Astrocyte (in vitro differentiated cells and primary cell): Measurements from ENCODE around the gene RASGRP2. TPM values are rescaled to one million over a fixed set of nuclear protein-coding genes. Genes with fewer than 3 reads are reported as not detected.
A peak's percentile ranks its signal among the peaks of the same experiment; 100 is the strongest.

ENCODE experiments used
- DNase-seq: peaks from one replicate; pipeline ENCODE4 v3.0.0-alpha.2; 2010; ENCODE audit warnings: low read depth
- FAIRE-seq: peaks from 2 replicates; lab custom pipeline; 2011; peaks lifted over from hg19 to GRCh38; lab: Jason Lieb, UNC
- H2AFZ ChIP-seq: 2 replicates; pipeline ENCODE4 v1.6.0; 2012; ENCODE audit warnings: low read depth, low read length, inconsistent platforms
- H3K27ac ChIP-seq: 2 replicates; pipeline ENCODE4 v1.5.1; 2011; ENCODE audit warnings: low read depth, low read length, inconsistent platforms
- H3K27me3 ChIP-seq: 2 replicates; pipeline ENCODE4 v1.6.0; 2011; ENCODE audit warnings: low read length, inconsistent platforms; ENCODE audit not compliant: insufficient read depth
- H3K36me3 ChIP-seq: 2 replicates; pipeline ENCODE4 v1.5.1; 2011; ENCODE audit warnings: low read length, inconsistent platforms; ENCODE audit not compliant: insufficient read depth
- H3K4me1 ChIP-seq: 2 replicates; pipeline ENCODE4 v1.5.1; 2011; ENCODE audit warnings: low read length, inconsistent platforms; ENCODE audit not compliant: insufficient read depth
- H3K4me2 ChIP-seq: 2 replicates; pipeline ENCODE4 v1.6.0; 2012; ENCODE audit warnings: low read length, inconsistent platforms
- H3K4me3 ChIP-seq: 2 replicates; pipeline ENCODE4 v1.5.1; 2011; ENCODE audit warnings: low read depth, mild to moderate bottlenecking, low read length, inconsistent platforms; ENCODE audit not compliant: insufficient read depth
- H3K79me2 ChIP-seq: 2 replicates; pipeline ENCODE4 v1.6.0; 2012; ENCODE audit warnings: mild to moderate bottlenecking, low read length, inconsistent platforms; ENCODE audit not compliant: insufficient read depth
- H3K9ac ChIP-seq: 2 replicates; pipeline ENCODE4 v1.6.0; 2012; ENCODE audit warnings: mild to moderate bottlenecking, low read length, inconsistent platforms
- H3K9me3 ChIP-seq: 2 replicates; pipeline ENCODE4 v1.5.1; 2012; ENCODE audit warnings: low read depth, mild to moderate bottlenecking, low read length, inconsistent platforms; ENCODE audit not compliant: insufficient read depth
- H4K20me1 ChIP-seq: 2 replicates; pipeline ENCODE4 v1.6.0; 2012; ENCODE audit warnings: low read length, inconsistent platforms; ENCODE audit not compliant: insufficient read depth
- H3K27ac Mint-ChIP-seq: one replicate; pipeline ENCODE4 v1.8.0; 2021; ENCODE audit warnings: mild to moderate bottlenecking, mixed read lengths; ENCODE audit not compliant: unreplicated experiment
- H3K27me3 Mint-ChIP-seq: one replicate; pipeline ENCODE4 v1.8.0; 2021; ENCODE audit warnings: low read depth, mixed read lengths; ENCODE audit not compliant: unreplicated experiment
- H3K36me3 Mint-ChIP-seq: one replicate; pipeline ENCODE4 v1.8.0; 2021; ENCODE audit warnings: low read depth, mixed read lengths; ENCODE audit not compliant: unreplicated experiment
- H3K4me1 Mint-ChIP-seq: one replicate; pipeline ENCODE4 v1.8.0; 2021; ENCODE audit warnings: low read depth, mixed read lengths; ENCODE audit not compliant: unreplicated experiment
- H3K4me3 Mint-ChIP-seq: one replicate; pipeline ENCODE4 v1.8.0; 2021; ENCODE audit warnings: mild to moderate bottlenecking, moderate library complexity, mixed read lengths; ENCODE audit not compliant: unreplicated experiment
- H3K9me3 Mint-ChIP-seq: one replicate; pipeline ENCODE4 v1.8.0; 2021; ENCODE audit warnings: mild to moderate bottlenecking, mixed read lengths; ENCODE audit not compliant: unreplicated experiment
- EZH2 ChIP-seq: IDR thresholded peaks from 2 replicates; pipeline ENCODE4 v1.6.1; 2012; ENCODE audit warnings: mild to moderate bottlenecking, low read length, inconsistent platforms; ENCODE audit not compliant: insufficient read depth
- total RNA-seq: library from RNA; stranded (reverse); gene quantifications from 2 replicates; pipeline ENCODE4 v1.2.1, GENCODE V29; 2021
- TF ChIP-seq, protein P1 (sequence below): IDR thresholded peaks from 2 replicates; pipeline ENCODE4 v1.5.1; 2011; ENCODE audit warnings: low read depth, mild to moderate bottlenecking, inconsistent platforms, low read length, moderate library complexity; ENCODE audit not compliant: insufficient read depth

Gene RASGRP2
- total RNA-seq, 1 donor from 2014 or later, result 3.9 TPM

DNA sequence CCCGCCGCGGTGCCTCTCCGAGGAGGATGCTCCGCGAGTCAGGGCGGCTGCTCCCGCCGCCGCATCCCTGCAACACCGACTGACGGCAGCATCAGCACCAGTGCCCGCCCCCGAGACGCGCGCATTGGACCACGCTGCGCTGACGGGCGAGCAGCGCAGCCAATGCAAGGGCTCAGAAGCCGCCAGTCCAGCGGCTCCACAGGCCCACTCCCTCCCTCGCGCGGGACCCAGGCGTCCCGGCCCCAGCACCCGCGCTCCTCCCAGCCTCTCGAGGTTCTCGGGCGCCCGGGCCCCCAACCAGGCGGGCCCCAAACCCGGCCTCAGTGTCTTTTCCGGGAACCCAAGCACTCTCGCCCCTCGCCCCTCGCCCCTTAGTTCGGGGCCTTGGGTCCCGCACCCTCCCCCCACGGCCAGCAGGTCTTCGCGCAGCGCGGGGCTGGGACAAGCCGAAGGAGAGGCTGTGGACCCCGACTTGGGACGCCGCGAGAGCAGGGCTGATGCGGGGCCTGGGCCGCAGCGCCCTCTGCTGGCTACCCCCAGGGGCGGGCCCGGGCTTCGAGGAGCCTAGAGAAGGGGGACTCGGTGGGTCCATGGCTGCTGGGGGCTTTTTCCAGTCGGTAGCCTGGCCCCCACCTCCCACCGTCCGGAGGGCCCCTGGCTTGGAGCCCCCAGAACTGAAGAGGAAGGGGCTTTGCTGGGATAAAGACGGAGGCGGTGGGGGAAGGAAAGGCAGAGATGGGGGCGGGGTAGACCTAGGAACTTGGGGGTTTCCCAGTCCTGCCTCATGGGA lies 20.6 kb downstream of the RASGRP2 start, which contains the start of gene NRXN2:
Gene NRXN2 (minus strand): TSS at position 81 of the 790 bp plus-strand sequence. CDS start 9,498 bp downstream, outside the sequence.
- Histone ChIP-seq H3K4me2 (peak within 1 kb of the TSS; percentile 94), H3K79me2 (no peaks in the 10 kb centered on the region), H3K27me3 (peaks cover 37% of the 10 kb centered on the region), H4K20me1 (no peaks in the 10 kb centered on the region), H3K4me3 (peak within 1 kb of the TSS; percentile 51), H3K36me3 (no peaks in the 10 kb centered on the region), H3K27ac (no peak within 1 kb of the TSS), H3K9ac (peak within 1 kb of the TSS; percentile 75), H3K4me1 (peaks cover 3% of the 10 kb centered on the region), H2AFZ (peak within 1 kb of the TSS; percentile 85), H3K9me3 (no peaks in the 10 kb centered on the region)
- Mint-ChIP-seq H3K4me3 (peak within 1 kb of the TSS; percentile 72), H3K27me3 (peaks cover 65% of the 10 kb centered on the region), H3K4me1 (no peaks in the 10 kb centered on the region), H3K27ac (no peak within 1 kb of the TSS), H3K9me3 (no peaks in the 10 kb centered on the region), H3K36me3 (no peaks in the 10 kb centered on the region)
- FAIRE-seq (no peak), DNase-seq (peak; percentile 53)
- TF ChIP-seq EZH2, result no peak
- TF ChIP-seq, protein P1, sequence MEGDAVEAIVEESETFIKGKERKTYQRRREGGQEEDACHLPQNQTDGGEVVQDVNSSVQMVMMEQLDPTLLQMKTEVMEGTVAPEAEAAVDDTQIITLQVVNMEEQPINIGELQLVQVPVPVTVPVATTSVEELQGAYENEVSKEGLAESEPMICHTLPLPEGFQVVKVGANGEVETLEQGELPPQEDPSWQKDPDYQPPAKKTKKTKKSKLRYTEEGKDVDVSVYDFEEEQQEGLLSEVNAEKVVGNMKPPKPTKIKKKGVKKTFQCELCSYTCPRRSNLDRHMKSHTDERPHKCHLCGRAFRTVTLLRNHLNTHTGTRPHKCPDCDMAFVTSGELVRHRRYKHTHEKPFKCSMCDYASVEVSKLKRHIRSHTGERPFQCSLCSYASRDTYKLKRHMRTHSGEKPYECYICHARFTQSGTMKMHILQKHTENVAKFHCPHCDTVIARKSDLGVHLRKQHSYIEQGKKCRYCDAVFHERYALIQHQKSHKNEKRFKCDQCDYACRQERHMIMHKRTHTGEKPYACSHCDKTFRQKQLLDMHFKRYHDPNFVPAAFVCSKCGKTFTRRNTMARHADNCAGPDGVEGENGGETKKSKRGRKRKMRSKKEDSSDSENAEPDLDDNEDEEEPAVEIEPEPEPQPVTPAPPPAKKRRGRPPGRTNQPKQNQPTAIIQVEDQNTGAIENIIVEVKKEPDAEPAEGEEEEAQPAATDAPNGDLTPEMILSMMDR, result peak; percentile 47

DNA sequence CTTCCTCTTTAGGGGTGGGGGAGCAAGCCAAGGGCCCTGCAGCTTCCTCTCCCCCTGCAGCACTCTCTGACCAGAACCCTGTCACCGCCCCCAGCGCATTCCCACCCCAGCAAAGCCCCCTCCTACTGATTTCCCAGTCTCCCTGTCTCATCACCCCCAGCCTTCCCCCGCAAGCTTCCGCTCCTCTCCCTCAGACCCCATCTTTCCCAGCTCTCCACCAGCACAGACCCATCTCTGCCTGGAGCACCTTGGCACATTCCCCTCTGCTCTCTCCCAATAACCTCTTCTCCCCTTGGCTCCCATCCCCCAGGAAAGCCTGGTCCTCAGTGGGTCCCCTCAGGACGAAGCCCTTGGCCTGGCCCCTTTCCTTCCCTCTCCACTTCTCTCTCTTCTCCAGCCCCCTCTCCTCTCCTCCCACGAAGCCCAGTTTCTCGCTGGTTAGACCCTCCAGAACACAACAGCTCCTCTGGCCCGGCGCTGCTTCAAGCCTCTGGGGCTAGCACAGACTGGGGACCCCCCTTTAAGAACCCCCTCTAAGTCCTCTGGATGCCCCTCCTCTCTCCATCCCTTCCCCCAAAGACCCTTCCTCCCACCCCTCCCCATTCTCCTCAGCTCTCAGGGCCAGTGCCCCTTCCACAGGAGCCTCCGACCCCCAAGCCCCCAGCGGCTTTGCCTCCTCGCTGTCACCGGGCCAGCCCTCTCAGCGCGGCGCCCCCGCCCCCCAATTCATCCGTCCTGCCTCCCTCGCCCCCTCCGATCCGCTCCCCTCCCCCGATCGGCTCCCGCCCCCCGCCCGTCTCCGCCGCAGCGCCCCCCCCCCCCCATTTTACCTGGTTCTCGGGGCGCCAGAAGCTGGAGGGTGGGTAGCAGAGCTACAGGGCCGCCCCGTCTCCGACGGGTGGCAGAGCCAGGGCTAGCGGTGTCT lies 21.5 kb downstream of the RASGRP2 start:
- H3K27me3 ChIP-seq, result peaks cover 42% of the 10 kb centered on the region
- FAIRE-seq (no peak), DNase-seq (no peak)
- H3K9me3 ChIP-seq, result no peaks in the 10 kb centered on the region
- H3K4me3 ChIP-seq, result no peak overlapping the region
- peak; percentile 17 for TF ChIP-seq EZH2
- TF ChIP-seq, protein P1, result no peak
- H3K79me2 ChIP-seq, result no peaks in the 10 kb centered on the region
- peak overlapping the region; percentile 40 for H3K4me3 Mint-ChIP-seq
- peaks cover 3% of the 10 kb centered on the region for H3K4me1 ChIP-seq
- no peaks in the 10 kb centered on the region for H3K9me3 Mint-ChIP-seq
- H3K27me3 Mint-ChIP-seq, result peaks cover 68% of the 10 kb centered on the region
- H3K4me1 Mint-ChIP-seq, result no peaks in the 10 kb centered on the region
- no peaks in the 10 kb centered on the region for H4K20me1 ChIP-seq
- no peak overlapping the region for H3K27ac ChIP-seq
- H3K27ac Mint-ChIP-seq, result no peak overlapping the region
- H2AFZ ChIP-seq, result no peak overlapping the region
- H3K9ac ChIP-seq, result no peak overlapping the region
- H3K4me2 ChIP-seq, result no peak overlapping the region
- no peaks in the 10 kb centered on the region for H3K36me3 Mint-ChIP-seq
- H3K36me3 ChIP-seq, result no peaks in the 10 kb centered on the region
